NB4 (cell line): ENCODE measurements around the gene ETV5.

Source experiments
- MYC ChIP-seq: IDR thresholded peaks from 2 replicates; pipeline ENCODE4 v1.6.1; 2011; ENCODE audit warnings: low read depth, low read length
- POLR2A ChIP-seq: IDR thresholded peaks from 2 replicates; pipeline ENCODE4 v1.6.1; 2011; ENCODE audit warnings: mild to moderate bottlenecking; ENCODE audit not compliant: insufficient read length; ENCODE audit errors: extremely low read depth
- TF ChIP-seq, protein P1 (sequence below): IDR thresholded peaks from one replicate; pipeline ENCODE4 v1.5.1; 2012; ENCODE audit warnings: low read depth, low read length
- TF ChIP-seq, protein P2 (sequence below): IDR thresholded peaks from 2 replicates; pipeline ENCODE4 v1.6.1; 2011; ENCODE audit warnings: low read depth, low read length

DNA sequence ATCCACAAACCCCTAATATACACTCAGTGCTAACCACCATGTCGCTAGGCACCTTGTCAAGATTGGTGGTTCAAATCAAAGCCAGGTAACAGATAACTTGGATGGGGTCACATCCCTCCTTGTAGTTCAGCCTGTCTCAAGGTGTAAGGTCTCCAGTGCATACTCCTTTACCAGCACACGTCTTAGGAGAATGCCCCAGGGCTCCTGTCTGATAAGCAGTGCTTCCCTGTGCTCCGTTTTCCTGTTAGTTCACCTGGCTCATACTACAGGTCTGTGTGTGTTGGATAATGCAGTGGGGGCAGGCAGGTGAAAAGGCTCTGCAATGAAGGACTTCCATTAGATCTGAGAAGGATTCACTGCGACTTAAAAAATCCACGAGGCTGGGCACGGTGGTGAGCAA is 50.7 kb downstream of the ETV5 start:
- TF ChIP-seq POLR2A, result no peak
- TF ChIP-seq, protein P1, sequence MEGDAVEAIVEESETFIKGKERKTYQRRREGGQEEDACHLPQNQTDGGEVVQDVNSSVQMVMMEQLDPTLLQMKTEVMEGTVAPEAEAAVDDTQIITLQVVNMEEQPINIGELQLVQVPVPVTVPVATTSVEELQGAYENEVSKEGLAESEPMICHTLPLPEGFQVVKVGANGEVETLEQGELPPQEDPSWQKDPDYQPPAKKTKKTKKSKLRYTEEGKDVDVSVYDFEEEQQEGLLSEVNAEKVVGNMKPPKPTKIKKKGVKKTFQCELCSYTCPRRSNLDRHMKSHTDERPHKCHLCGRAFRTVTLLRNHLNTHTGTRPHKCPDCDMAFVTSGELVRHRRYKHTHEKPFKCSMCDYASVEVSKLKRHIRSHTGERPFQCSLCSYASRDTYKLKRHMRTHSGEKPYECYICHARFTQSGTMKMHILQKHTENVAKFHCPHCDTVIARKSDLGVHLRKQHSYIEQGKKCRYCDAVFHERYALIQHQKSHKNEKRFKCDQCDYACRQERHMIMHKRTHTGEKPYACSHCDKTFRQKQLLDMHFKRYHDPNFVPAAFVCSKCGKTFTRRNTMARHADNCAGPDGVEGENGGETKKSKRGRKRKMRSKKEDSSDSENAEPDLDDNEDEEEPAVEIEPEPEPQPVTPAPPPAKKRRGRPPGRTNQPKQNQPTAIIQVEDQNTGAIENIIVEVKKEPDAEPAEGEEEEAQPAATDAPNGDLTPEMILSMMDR, result no peak
- no peak for TF ChIP-seq MYC
- TF ChIP-seq, protein P2, sequence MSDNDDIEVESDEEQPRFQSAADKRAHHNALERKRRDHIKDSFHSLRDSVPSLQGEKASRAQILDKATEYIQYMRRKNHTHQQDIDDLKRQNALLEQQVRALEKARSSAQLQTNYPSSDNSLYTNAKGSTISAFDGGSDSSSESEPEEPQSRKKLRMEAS, result no peak
